ENCODE measurements around the gene THEMIS. TPM values are rescaled to one million over a fixed set of nuclear protein-coding genes. Genes with fewer than 3 reads are reported as not detected.

Gene THEMIS
- total and polyA plus RNA-seq, 2 of the 4 experiments (the other 2 are of a cell fraction), result not detected

- no peak overlapping the region for H2AK5ac ChIP-seq (ENCODE audit: low read depth, low read length)
- dilution Hi-C loops (cut with HindIII; ENCODE audit: low sequenced_read_pairs, unreplicated experiment), result no loop called here
- H3K56ac ChIP-seq (ENCODE audit: extremely low read depth, insufficient read depth, low read length), result no peak overlapping the region
- H3K23ac ChIP-seq (ENCODE audit: low read depth, low read length), result no peak overlapping the region
- no peaks in the 10 kb centered on the region for H3K36me3 ChIP-seq (ENCODE audit: control insufficient read depth, insufficient read depth, low read length)
- no peaks in the 10 kb centered on the region for H3K79me1 ChIP-seq (ENCODE audit: low read depth in 1 of 2, low read length in 2 of 2)
- no peak overlapping the region for H4K5ac ChIP-seq (ENCODE audit: low read depth, low read length)
- no peak overlapping the region for H2BK5ac ChIP-seq (ENCODE audit: low read depth, low read length, poor library complexity, severe bottlenecking)
- no peak overlapping the region for H2BK15ac ChIP-seq (ENCODE audit: low read depth, low read length)
- in situ Hi-C loops (cut with MboI; ENCODE audit: low sequenced_read_pairs), result no loop called here
- H3K27ac ChIP-seq (ENCODE audit: insufficient read depth, low read length), result no peak overlapping the region
- H3K9ac ChIP-seq (ENCODE audit: low read depth, low read length), result no peak overlapping the region
- no peak overlapping the region for H3K4me2 ChIP-seq (ENCODE audit: low read depth, low read length)
- H4K8ac ChIP-seq (ENCODE audit: low read depth in 2 of 2, low read length in 2 of 2), result no peak overlapping the region
- ChIA-PET CTCF (no interaction called here), POLR2A (ENCODE audit: unreplicated experiment) (no interaction called here)
- ATAC-seq (ENCODE audit: low read depth) (no peak), DNase-seq (no peak)
- peaks cover 2% of the 10 kb centered on the region; the same call in 1 of the 2 replicates for H3K27me3 ChIP-seq (ENCODE audit: control insufficient read depth, insufficient read depth, low read length)
- H3K9me3 ChIP-seq (ENCODE audit: control insufficient read depth, insufficient read depth, low read length), result no peaks in the 10 kb centered on the region
- no peak overlapping the region for H2BK120ac ChIP-seq (ENCODE audit: low read depth, low read length)
- intact Hi-C loops (cut with micrococcal nuclease), result no loop called here
- H4K91ac ChIP-seq (ENCODE audit: insufficient read depth, low read depth, low read length), result no peak overlapping the region
- no CpG with 5 or more reads among the region's 3 CpGs for WGBS, 2 experiments (ENCODE audit: extremely low coverage in 2 of 2, insufficient read length in 1 of 2)
- no peaks in the 10 kb centered on the region for H4K20me1 ChIP-seq (ENCODE audit: insufficient read depth, low read length)
- H3K9me1 ChIP-seq (ENCODE audit: insufficient read depth, low read length), result no peaks in the 10 kb centered on the region
- no peak overlapping the region for H3K4me3 ChIP-seq (ENCODE audit: insufficient read depth, low read depth, low read length)
- H3K4ac ChIP-seq (ENCODE audit: low read depth, low read length), result no peak overlapping the region
- H3K14ac ChIP-seq (replicated peaks; ENCODE audit: low read depth, low read length), result no peak overlapping the region
- H3K18ac ChIP-seq (ENCODE audit: low read depth, low read length), result no peak overlapping the region
- no peak overlapping the region for H2AFZ ChIP-seq (replicated peaks; ENCODE audit: low read length, poor library complexity)
- no peaks in the 10 kb centered on the region for H3K4me1 ChIP-seq (ENCODE audit: control insufficient read depth, insufficient read depth, low read length)
- no peak overlapping the region for H2BK20ac ChIP-seq (ENCODE audit: low read depth, low read length)
- TF ChIP-seq RAD21 (IDR thresholded peaks at IDR 0.05; ENCODE audit: low read length) (no peak), BHLHE40 (IDR thresholded peaks at IDR 0.05; ENCODE audit: low read depth, low read length) (no peak), USF2 (IDR thresholded peaks at IDR 0.05; ENCODE audit: low read depth, low read length) (no peak), RFX5 (IDR thresholded peaks at IDR 0.05; ENCODE audit: low read depth, low read length) (no peak), MXI1 (IDR thresholded peaks at IDR 0.05; ENCODE audit: borderline replicate concordance, low read depth, low read length) (no peak), SMC3 (IDR thresholded peaks at IDR 0.05; ENCODE audit: low read depth, low read length) (no peak), CEBPB (IDR thresholded peaks at IDR 0.05; ENCODE audit: low read depth, low read length) (no peak), MAFK (IDR thresholded peaks at IDR 0.05; ENCODE audit: low read depth, low read length) (no peak), CHD1 (IDR thresholded peaks at IDR 0.05; ENCODE audit: low read depth, low read length) (no peak), RCOR1 (IDR thresholded peaks at IDR 0.05; ENCODE audit: insufficient replicate concordance, low read length) (no peak), FOS (IDR thresholded peaks at IDR 0.05; ENCODE audit: low read depth, low read length) (no peak), ELK1 (IDR thresholded peaks at IDR 0.05; ENCODE audit: borderline replicate concordance, low read depth, low read length) (no peak), POLR2A (IDR thresholded peaks at IDR 0.05; ENCODE audit: low read depth, low read length) (no peak), MAZ (IDR thresholded peaks at IDR 0.05; ENCODE audit: borderline replicate concordance, low read depth, low read length) (no peak), NFE2L2 (IDR thresholded peaks at IDR 0.05; ENCODE audit: low read depth, low read length) (no peak), CTCF (conservative IDR thresholded peaks at IDR 0.05; ENCODE audit: low read depth, low read length) (no peak)
- H2AK9ac ChIP-seq (replicated peaks; ENCODE audit: low read depth, low read length, poor library complexity), result no peak overlapping the region
- no TSS peak for BruUV-seq (replicated peaks)
Observed at GRCh38 chr6:127710668-127711067, 190.2 kb downstream of the THEMIS start.

Measured in IMR-90 (cell line).